ENCODE measurements around the gene MX2. TPM values are rescaled to one million over a fixed set of nuclear protein-coding genes. Genes with fewer than 3 reads are reported as not detected.

The MX2 gene
- total and polyA plus RNA-seq, 10 of the 15 experiments (the other 5 are each of a cell fraction or from before 2014, with no cell fraction given): 10.5 to 167 (median 46.1) TPM

DNA sequence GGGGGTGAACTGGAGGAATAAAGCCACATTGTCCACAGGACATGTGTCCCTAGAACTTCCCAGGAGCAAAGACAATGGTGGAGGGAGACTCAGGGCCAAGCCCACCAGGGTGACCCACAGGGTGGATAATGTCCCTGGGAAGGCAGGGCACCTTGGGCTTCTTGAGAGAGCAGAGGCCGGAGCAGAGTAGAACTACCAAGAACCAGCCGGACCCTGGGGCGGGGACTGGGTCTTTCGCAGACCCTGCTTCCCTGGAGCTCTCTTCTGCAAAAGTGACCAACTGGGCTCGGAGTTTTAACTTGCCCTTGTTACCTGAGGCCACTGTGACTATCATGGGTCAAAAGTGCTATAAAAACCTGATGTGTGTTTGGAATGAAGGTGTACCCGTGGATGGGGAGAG lies 46.1 kb upstream of the MX2 start:
- ATAC-seq (no peak), DNase-seq (ENCODE audit: low read depth, low spot score) (no peak), FAIRE-seq (no peak)
- Histone ChIP-seq H3K4me2 (ENCODE audit: control insufficient read depth, insufficient read depth) (no peak overlapping the region), H4K20me1 (ENCODE audit: control insufficient read depth, insufficient read depth) (no peaks in the 10 kb centered on the region), H3K4me3 (no peak overlapping the region), H3K27ac (ENCODE audit: control insufficient read depth, insufficient read depth) (no peak overlapping the region), H3K9ac (ENCODE audit: control insufficient read depth, insufficient read depth, low read length) (no peak overlapping the region), H3K36me3 (ENCODE audit: control insufficient read depth in 2 of 2, insufficient read depth in 2 of 2, low read length in 1 of 2) (no peaks in the 10 kb centered on the region), H3K4me1 (ENCODE audit: control insufficient read depth, insufficient read depth, low read length) (no peaks in the 10 kb centered on the region), H2AFZ (ENCODE audit: control insufficient read depth, low read depth, low read length) (no peak overlapping the region), H3K27me3 (replicated peaks in 1 of 2; ENCODE audit: control insufficient read depth in 2 of 2, insufficient read depth in 2 of 2, low read length in 1 of 2) (peaks cover 0 to 2% of the 10 kb centered on the region in 2 experiments; a peak in 1 of 4 replicates), H3K79me2 (ENCODE audit: control insufficient read depth, insufficient read depth, low read length) (no peaks in the 10 kb centered on the region), H3K9me3 (replicated peaks; ENCODE audit: control insufficient read depth, insufficient read depth, low read length) (no peaks in the 10 kb centered on the region)
- no peak for TF ChIP-seq RUNX3 (IDR thresholded peaks at IDR 0.05; ENCODE audit: low read length)
- no peak for TF ChIP-seq SPI1 (IDR thresholded peaks at IDR 0.05; ENCODE audit: borderline replicate concordance, insufficient read depth, low read depth, low read length)
- no peak for TF ChIP-seq NR2C2 (IDR thresholded peaks at IDR 0.05; ENCODE audit: borderline replicate concordance, control insufficient read depth, insufficient read length, low read depth)
- no peak for TF ChIP-seq HCFC1 (IDR thresholded peaks at IDR 0.05; ENCODE audit: low read length)
- TF ChIP-seq SRF (IDR thresholded peaks at IDR 0.05; ENCODE audit: low read depth in 2 of 2, low read length in 2 of 2): no peak
- no peak for TF ChIP-seq CHD2 (IDR thresholded peaks at IDR 0.05; ENCODE audit: borderline replicate concordance, low read depth, low read length)
- TF ChIP-seq CBX5 (IDR thresholded peaks at IDR 0.05; ENCODE audit: low read depth): no peak
- TF ChIP-seq, protein P1, sequence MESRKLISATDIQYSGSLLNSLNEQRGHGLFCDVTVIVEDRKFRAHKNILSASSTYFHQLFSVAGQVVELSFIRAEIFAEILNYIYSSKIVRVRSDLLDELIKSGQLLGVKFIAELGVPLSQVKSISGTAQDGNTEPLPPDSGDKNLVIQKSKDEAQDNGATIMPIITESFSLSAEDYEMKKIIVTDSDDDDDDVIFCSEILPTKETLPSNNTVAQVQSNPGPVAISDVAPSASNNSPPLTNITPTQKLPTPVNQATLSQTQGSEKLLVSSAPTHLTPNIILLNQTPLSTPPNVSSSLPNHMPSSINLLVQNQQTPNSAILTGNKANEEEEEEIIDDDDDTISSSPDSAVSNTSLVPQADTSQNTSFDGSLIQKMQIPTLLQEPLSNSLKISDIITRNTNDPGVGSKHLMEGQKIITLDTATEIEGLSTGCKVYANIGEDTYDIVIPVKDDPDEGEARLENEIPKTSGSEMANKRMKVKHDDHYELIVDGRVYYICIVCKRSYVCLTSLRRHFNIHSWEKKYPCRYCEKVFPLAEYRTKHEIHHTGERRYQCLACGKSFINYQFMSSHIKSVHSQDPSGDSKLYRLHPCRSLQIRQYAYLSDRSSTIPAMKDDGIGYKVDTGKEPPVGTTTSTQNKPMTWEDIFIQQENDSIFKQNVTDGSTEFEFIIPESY (IDR thresholded peaks at IDR 0.05): no peak
- TF ChIP-seq, protein P2, sequence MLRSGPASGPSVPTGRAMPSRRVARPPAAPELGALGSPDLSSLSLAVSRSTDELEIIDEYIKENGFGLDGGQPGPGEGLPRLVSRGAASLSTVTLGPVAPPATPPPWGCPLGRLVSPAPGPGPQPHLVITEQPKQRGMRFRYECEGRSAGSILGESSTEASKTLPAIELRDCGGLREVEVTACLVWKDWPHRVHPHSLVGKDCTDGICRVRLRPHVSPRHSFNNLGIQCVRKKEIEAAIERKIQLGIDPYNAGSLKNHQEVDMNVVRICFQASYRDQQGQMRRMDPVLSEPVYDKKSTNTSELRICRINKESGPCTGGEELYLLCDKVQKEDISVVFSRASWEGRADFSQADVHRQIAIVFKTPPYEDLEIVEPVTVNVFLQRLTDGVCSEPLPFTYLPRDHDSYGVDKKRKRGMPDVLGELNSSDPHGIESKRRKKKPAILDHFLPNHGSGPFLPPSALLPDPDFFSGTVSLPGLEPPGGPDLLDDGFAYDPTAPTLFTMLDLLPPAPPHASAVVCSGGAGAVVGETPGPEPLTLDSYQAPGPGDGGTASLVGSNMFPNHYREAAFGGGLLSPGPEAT (IDR thresholded peaks at IDR 0.05; ENCODE audit: low read depth): no peak
- TF ChIP-seq MYC (IDR thresholded peaks at IDR 0.05; ENCODE audit: insufficient read depth, insufficient read length, insufficient replicate concordance, low read length, severe bottlenecking): no peak
- TF ChIP-seq EGR1 (IDR thresholded peaks at IDR 0.05; ENCODE audit: borderline replicate concordance in 1 of 2, low read depth in 2 of 2, low read length in 2 of 2): no peak
- TF ChIP-seq ZNF384 (IDR thresholded peaks at IDR 0.05; ENCODE audit: borderline replicate concordance, low read depth, low read length): no peak
- SMC1A ChIA-PET (ENCODE audit: uncharacterized antibody, unreplicated experiment): no interaction called here
- BruUV-seq (replicated peaks): no TSS peak
- CTCF ChIA-PET: interaction anchor here (1.2 kb wide), 1 partner anchor 32 kb away, joined by 3 read pairs; no protein-coding TSS in a partner anchor
- WGBS (ENCODE audit: insufficient coverage, insufficient replicate concordance, low lambda C conversion rate, missing lambda C conversion rate): 62% methylated on average over 6 of the region's 6 CpGs
- intact Hi-C loops (cut with micrococcal nuclease; ENCODE audit: unreplicated experiment) (no loop called here), in situ Hi-C loops (cut with MboI) (no loop called here)
- RAD21 ChIA-PET (ENCODE audit: unreplicated experiment): no interaction called here
- POLR2A ChIA-PET: no interaction called here

Measured in GM12878 (cell line).